WTC11 (cell line): ENCODE data around the gene TRIAP1. TPM values are rescaled to one million over a fixed set of nuclear protein-coding genes. Genes with fewer than 3 reads are reported as not detected.

ENCODE experiments used
- FOXJ3 ChIP-seq: sonication (generic); formaldehyde crosslinking; IDR thresholded peaks from 2 replicates; pipeline ENCODE4 v1.9.0; 2021; ENCODE audit warnings: missing genetic modification reagents, mild to moderate bottlenecking, borderline replicate concordance
- FOXK1 ChIP-seq: sonication (generic); formaldehyde crosslinking; IDR thresholded peaks from 2 replicates; pipeline ENCODE4 v1.8.0; 2022; ENCODE audit warnings: mild to moderate bottlenecking, moderate library complexity, missing genetic modification reagents
- FOXP1 ChIP-seq: sonication (generic); formaldehyde crosslinking; IDR thresholded peaks from 2 replicates; pipeline ENCODE4 v1.8.0; 2022; ENCODE audit warnings: missing genetic modification reagents, mild to moderate bottlenecking, moderate library complexity, borderline replicate concordance
- PRRX2 ChIP-seq: fragments of 250-450 bp; sonication (Bioruptor Pico); IDR thresholded peaks from 2 replicates; pipeline ENCODE4 v1.8.0; 2021; ENCODE audit warnings: mild to moderate bottlenecking
- RELA ChIP-seq: sonication (generic); formaldehyde crosslinking; IDR thresholded peaks from 2 replicates; pipeline ENCODE4 v1.8.1; 2022; ENCODE audit warnings: missing genetic modification reagents, mild to moderate bottlenecking, borderline replicate concordance
- SMAD4 ChIP-seq: sonication (generic); formaldehyde crosslinking; IDR thresholded peaks from 2 replicates; pipeline ENCODE4 v1.8.0; 2022; ENCODE audit warnings: mild to moderate bottlenecking, missing genetic modification reagents
- total RNA-seq: library from RNA; stranded (reverse); gene quantifications from 3 replicates; pipeline ENCODE4 v1.2.3, GENCODE V29; 2021
- TF ChIP-seq, protein P1 (sequence below): fragments of 250-450 bp; sonication (Bioruptor Pico); IDR thresholded peaks from 2 replicates; pipeline ENCODE4 v1.8.0; 2021; ENCODE audit warnings: mild to moderate bottlenecking
- TF ChIP-seq, protein P2 (sequence below): sonication (generic); formaldehyde crosslinking; IDR thresholded peaks from 2 replicates; pipeline ENCODE4 v1.8.1; 2022; ENCODE audit warnings: low read depth, mild to moderate bottlenecking, moderate library complexity, missing genetic modification reagents, borderline replicate concordance
- TF ChIP-seq, protein P3 (sequence below): sonication (generic); formaldehyde crosslinking; conservative IDR thresholded peaks from 2 replicates; pipeline ENCODE4 v1.8.1; 2023; ENCODE audit warnings: mild to moderate bottlenecking, low read depth, missing genetic modification reagents, moderate library complexity
- TF ChIP-seq, protein P4 (sequence below): fragments of 200-600 bp; IDR thresholded peaks from 2 replicates; pipeline ENCODE4 v1.8.0; 2022; ENCODE audit warnings: antibody characterized with exemption
- TF ChIP-seq, protein P5 (sequence below): fragments of 250-450 bp; sonication (Bioruptor Pico); IDR thresholded peaks from 2 replicates; pipeline ENCODE4 v1.9.0; 2021; ENCODE audit warnings: moderate library complexity, mild to moderate bottlenecking, inconsistent platforms, borderline replicate concordance
- TF ChIP-seq, protein P6 (sequence below): sonication (generic); formaldehyde crosslinking; IDR thresholded peaks from 2 replicates; pipeline ENCODE4 v1.8.0; 2022; ENCODE audit warnings: mild to moderate bottlenecking, missing genetic modification reagents
- TF ChIP-seq, protein P7 (sequence below): fragments of 250-450 bp; sonication (Bioruptor Pico); IDR thresholded peaks from 2 replicates; pipeline ENCODE4 v2.1.2; 2022; ENCODE audit warnings: mild to moderate bottlenecking, moderate library complexity

TRIAP1 gene
- total RNA-seq, 1 experiment from 2014 or later = 75.3 TPM

DNA sequence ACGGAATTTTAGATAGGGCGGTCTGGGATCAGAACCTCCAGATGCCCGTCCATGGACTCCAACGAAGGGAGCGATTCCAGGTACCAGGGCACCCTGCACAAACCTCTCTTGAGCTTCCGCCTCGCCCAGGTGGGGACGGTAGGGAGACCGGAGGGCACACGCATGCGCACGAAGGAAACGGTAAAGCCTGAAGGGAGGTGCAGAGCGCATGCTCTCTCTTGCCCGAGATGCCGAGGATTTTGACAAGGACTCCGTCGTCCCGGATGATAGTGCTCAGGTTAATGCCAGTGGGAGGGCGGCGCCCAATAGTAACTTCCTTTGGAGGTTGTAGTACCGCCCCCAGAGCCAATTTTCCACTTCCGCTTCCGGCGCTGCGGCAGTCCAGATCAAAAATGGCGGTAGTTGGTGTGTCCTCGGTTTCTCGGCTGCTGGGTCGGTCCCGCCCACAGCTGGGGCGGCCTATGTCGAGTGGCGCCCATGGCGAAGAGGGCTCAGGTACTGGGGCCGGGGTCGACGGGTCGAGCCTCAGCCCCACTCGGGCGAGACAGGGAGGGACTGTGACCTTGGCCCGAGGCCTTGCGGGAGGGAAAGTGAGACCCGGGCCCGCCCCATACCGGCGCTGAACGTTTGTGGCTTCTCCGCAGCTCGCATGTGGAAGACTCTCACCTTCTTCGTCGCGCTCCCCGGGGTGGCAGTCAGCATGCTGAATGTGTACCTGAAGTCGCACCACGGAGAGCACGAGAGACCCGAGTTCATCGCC, 8.3 kb downstream of the TRIAP1 start, which contains the start of gene COX6A1 (continued):
- TF ChIP-seq, protein P1, sequence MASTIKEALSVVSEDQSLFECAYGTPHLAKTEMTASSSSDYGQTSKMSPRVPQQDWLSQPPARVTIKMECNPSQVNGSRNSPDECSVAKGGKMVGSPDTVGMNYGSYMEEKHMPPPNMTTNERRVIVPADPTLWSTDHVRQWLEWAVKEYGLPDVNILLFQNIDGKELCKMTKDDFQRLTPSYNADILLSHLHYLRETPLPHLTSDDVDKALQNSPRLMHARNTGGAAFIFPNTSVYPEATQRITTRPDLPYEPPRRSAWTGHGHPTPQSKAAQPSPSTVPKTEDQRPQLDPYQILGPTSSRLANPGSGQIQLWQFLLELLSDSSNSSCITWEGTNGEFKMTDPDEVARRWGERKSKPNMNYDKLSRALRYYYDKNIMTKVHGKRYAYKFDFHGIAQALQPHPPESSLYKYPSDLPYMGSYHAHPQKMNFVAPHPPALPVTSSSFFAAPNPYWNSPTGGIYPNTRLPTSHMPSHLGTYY = 0 out of 2 replicates have a peak, but pooled peaks have one; percentile 28
- TF ChIP-seq, protein P2, sequence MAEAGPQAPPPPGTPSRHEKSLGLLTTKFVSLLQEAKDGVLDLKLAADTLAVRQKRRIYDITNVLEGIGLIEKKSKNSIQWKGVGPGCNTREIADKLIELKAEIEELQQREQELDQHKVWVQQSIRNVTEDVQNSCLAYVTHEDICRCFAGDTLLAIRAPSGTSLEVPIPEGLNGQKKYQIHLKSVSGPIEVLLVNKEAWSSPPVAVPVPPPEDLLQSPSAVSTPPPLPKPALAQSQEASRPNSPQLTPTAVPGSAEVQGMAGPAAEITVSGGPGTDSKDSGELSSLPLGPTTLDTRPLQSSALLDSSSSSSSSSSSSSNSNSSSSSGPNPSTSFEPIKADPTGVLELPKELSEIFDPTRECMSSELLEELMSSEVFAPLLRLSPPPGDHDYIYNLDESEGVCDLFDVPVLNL = no peak
- TF ChIP-seq SMAD4 (CRISPR knock-in tag) = no peak
- TF ChIP-seq, protein P3, sequence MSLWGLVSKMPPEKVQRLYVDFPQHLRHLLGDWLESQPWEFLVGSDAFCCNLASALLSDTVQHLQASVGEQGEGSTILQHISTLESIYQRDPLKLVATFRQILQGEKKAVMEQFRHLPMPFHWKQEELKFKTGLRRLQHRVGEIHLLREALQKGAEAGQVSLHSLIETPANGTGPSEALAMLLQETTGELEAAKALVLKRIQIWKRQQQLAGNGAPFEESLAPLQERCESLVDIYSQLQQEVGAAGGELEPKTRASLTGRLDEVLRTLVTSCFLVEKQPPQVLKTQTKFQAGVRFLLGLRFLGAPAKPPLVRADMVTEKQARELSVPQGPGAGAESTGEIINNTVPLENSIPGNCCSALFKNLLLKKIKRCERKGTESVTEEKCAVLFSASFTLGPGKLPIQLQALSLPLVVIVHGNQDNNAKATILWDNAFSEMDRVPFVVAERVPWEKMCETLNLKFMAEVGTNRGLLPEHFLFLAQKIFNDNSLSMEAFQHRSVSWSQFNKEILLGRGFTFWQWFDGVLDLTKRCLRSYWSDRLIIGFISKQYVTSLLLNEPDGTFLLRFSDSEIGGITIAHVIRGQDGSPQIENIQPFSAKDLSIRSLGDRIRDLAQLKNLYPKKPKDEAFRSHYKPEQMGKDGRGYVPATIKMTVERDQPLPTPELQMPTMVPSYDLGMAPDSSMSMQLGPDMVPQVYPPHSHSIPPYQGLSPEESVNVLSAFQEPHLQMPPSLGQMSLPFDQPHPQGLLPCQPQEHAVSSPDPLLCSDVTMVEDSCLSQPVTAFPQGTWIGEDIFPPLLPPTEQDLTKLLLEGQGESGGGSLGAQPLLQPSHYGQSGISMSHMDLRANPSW (CRISPR knock-in tag) = no peak
- TF ChIP-seq, protein P4, sequence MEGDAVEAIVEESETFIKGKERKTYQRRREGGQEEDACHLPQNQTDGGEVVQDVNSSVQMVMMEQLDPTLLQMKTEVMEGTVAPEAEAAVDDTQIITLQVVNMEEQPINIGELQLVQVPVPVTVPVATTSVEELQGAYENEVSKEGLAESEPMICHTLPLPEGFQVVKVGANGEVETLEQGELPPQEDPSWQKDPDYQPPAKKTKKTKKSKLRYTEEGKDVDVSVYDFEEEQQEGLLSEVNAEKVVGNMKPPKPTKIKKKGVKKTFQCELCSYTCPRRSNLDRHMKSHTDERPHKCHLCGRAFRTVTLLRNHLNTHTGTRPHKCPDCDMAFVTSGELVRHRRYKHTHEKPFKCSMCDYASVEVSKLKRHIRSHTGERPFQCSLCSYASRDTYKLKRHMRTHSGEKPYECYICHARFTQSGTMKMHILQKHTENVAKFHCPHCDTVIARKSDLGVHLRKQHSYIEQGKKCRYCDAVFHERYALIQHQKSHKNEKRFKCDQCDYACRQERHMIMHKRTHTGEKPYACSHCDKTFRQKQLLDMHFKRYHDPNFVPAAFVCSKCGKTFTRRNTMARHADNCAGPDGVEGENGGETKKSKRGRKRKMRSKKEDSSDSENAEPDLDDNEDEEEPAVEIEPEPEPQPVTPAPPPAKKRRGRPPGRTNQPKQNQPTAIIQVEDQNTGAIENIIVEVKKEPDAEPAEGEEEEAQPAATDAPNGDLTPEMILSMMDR = no peak
- TF ChIP-seq, protein P5, sequence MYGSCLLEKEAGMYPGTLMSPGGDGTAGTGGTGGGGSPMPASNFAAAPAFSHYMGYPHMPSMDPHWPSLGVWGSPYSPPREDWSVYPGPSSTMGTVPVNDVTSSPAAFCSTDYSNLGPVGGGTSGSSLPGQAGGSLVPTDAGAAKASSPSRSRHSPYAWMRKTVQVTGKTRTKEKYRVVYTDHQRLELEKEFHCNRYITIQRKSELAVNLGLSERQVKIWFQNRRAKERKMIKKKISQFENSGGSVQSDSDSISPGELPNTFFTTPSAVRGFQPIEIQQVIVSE (CRISPR knock-in tag) = no peak
- no peak for TF ChIP-seq FOXK1 (CRISPR knock-in tag)
- peak; percentile 23; the same call in 1 of the 2 replicates for TF ChIP-seq FOXP1 (CRISPR knock-in tag)
- no peak for TF ChIP-seq RELA (CRISPR knock-in tag)
- TF ChIP-seq, protein P6, sequence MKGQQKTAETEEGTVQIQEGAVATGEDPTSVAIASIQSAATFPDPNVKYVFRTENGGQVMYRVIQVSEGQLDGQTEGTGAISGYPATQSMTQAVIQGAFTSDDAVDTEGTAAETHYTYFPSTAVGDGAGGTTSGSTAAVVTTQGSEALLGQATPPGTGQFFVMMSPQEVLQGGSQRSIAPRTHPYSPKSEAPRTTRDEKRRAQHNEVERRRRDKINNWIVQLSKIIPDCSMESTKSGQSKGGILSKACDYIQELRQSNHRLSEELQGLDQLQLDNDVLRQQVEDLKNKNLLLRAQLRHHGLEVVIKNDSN (CRISPR knock-in tag) = no peak
- TF ChIP-seq FOXJ3 (CRISPR knock-in tag) = no peak
- no peak for TF ChIP-seq PRRX2
- TF ChIP-seq, protein P7, sequence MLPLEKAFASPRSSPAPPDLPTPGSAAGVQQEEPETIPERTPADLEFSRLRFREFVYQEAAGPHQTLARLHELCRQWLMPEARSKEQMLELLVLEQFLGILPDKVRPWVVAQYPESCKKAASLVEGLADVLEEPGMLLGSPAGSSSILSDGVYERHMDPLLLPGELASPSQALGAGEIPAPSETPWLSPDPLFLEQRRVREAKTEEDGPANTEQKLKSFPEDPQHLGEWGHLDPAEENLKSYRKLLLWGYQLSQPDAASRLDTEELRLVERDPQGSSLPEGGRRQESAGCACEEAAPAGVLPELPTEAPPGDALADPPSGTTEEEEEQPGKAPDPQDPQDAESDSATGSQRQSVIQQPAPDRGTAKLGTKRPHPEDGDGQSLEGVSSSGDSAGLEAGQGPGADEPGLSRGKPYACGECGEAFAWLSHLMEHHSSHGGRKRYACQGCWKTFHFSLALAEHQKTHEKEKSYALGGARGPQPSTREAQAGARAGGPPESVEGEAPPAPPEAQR (CRISPR knock-in tag) = no peak
